Transverse colon (tissue), 3 donors: Measurements from ENCODE around the gene LMNA.

Source experiments
- EP300 ChIP-seq: sonication (generic); formaldehyde crosslinking; IDR thresholded peaks from one replicate; pipeline ENCODE4 v1.6.1; 2017; ENCODE audit warnings: antibody characterized with exemption, low read depth
- TF ChIP-seq, protein P1 (sequence below), 5 experiments: fragments of 200-600 bp in 3 of 5; fragments of 450-650 bp in 2 of 5; sonication (generic) in 3 of 5; IDR thresholded peaks; 1 replicate in 2 of 5; 2 replicates in 3 of 5; pipeline ENCODE4 v1.5.1; 2016 to 2017; ENCODE audit warnings: antibody characterized with exemption in 5 of 5, inconsistent platforms in 3 of 5, mild to moderate bottlenecking in 2 of 5, moderate library complexity in 1 of 5

DNA sequence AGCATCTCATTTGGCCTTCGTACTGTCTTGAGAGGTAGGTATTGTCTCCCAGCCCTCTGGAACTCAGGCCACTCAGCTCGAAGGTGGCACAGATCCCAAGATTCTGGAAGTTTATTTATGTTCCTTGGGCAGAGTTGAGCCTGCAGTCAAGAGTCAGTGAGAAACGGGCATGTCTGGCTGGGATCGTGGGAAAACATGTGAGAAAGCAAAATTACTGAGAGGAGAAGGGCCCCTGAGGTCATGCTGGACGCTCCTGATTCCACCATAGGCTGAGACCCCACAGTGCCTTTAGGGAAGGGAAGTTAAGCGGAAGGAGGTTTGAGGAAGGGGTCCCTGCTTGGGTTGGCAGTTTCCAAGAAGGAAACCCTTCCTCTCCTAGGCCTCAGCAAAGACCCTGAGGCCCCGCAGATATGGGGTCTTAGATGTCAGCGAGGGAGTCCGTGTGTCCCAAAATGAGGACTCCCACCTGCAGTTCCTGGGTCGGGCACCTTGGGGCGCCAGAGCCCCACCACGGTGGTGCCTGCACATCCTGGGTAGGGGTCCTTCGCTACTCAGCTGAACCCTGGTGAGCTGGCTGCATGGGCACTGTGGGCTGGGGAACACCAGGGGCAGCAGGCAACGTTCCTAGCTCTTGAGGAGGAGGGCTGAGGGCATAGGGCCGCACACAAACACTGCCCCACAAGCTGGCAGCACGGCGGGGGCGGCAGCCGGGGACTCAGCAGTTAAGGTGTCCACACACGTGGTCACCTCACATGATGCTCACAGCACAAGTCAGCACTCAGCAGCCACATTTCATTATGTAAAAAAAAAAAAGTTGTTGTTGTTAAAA lies 26.6 kb downstream of the LMNA start:
- TF ChIP-seq, protein P1, sequence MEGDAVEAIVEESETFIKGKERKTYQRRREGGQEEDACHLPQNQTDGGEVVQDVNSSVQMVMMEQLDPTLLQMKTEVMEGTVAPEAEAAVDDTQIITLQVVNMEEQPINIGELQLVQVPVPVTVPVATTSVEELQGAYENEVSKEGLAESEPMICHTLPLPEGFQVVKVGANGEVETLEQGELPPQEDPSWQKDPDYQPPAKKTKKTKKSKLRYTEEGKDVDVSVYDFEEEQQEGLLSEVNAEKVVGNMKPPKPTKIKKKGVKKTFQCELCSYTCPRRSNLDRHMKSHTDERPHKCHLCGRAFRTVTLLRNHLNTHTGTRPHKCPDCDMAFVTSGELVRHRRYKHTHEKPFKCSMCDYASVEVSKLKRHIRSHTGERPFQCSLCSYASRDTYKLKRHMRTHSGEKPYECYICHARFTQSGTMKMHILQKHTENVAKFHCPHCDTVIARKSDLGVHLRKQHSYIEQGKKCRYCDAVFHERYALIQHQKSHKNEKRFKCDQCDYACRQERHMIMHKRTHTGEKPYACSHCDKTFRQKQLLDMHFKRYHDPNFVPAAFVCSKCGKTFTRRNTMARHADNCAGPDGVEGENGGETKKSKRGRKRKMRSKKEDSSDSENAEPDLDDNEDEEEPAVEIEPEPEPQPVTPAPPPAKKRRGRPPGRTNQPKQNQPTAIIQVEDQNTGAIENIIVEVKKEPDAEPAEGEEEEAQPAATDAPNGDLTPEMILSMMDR (IDR thresholded peaks at IDR 0.05) = peak; percentile 43 to 61 (median 56)
- TF ChIP-seq EP300 = no peak
